Measurements from ENCODE around the gene WDR27.

- TF ChIP-seq CHD2 (IDR thresholded peaks at IDR 0.05; ENCODE audit: low read length, partially characterized antibody), result no peak
- TF ChIP-seq, protein P1, sequence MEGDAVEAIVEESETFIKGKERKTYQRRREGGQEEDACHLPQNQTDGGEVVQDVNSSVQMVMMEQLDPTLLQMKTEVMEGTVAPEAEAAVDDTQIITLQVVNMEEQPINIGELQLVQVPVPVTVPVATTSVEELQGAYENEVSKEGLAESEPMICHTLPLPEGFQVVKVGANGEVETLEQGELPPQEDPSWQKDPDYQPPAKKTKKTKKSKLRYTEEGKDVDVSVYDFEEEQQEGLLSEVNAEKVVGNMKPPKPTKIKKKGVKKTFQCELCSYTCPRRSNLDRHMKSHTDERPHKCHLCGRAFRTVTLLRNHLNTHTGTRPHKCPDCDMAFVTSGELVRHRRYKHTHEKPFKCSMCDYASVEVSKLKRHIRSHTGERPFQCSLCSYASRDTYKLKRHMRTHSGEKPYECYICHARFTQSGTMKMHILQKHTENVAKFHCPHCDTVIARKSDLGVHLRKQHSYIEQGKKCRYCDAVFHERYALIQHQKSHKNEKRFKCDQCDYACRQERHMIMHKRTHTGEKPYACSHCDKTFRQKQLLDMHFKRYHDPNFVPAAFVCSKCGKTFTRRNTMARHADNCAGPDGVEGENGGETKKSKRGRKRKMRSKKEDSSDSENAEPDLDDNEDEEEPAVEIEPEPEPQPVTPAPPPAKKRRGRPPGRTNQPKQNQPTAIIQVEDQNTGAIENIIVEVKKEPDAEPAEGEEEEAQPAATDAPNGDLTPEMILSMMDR (IDR thresholded peaks at IDR 0.05), result no peak
- TF ChIP-seq SREBF2 (IDR thresholded peaks at IDR 0.05), result no peak
- TF ChIP-seq EP300 (IDR thresholded peaks at IDR 0.05), result no peak
- no peak for TF ChIP-seq RNF2 (IDR thresholded peaks at IDR 0.05; ENCODE audit: borderline replicate concordance, low read depth)
- no peak for TF ChIP-seq KDM5A (IDR thresholded peaks at IDR 0.05)
- TF ChIP-seq SMC3 (IDR thresholded peaks at IDR 0.05), result no peak
- TF ChIP-seq JUN (IDR thresholded peaks at IDR 0.05), result no peak
- no peak for TF ChIP-seq POLR2AphosphoS2 (conservative IDR thresholded peaks at IDR 0.05; ENCODE audit: low read length)
- TF ChIP-seq REST (IDR thresholded peaks at IDR 0.05), result no peak
- no peak for TF ChIP-seq NR3C1 (IDR thresholded peaks at IDR 0.05)
These were observed 35.4 kb downstream of the WDR27 start for GRCh38 chr6:169666441-169666840.
